ENCODE measurements around the gene SCUBE2.
A peak's percentile ranks its signal among the peaks of the same experiment; 100 is the strongest.
"Not testable (repeated sequence)": the region's sequence is repeated elsewhere in the genome, so short reads cannot be mapped to it uniquely, and the experiment has no call there.

Gene SCUBE2

DNA sequence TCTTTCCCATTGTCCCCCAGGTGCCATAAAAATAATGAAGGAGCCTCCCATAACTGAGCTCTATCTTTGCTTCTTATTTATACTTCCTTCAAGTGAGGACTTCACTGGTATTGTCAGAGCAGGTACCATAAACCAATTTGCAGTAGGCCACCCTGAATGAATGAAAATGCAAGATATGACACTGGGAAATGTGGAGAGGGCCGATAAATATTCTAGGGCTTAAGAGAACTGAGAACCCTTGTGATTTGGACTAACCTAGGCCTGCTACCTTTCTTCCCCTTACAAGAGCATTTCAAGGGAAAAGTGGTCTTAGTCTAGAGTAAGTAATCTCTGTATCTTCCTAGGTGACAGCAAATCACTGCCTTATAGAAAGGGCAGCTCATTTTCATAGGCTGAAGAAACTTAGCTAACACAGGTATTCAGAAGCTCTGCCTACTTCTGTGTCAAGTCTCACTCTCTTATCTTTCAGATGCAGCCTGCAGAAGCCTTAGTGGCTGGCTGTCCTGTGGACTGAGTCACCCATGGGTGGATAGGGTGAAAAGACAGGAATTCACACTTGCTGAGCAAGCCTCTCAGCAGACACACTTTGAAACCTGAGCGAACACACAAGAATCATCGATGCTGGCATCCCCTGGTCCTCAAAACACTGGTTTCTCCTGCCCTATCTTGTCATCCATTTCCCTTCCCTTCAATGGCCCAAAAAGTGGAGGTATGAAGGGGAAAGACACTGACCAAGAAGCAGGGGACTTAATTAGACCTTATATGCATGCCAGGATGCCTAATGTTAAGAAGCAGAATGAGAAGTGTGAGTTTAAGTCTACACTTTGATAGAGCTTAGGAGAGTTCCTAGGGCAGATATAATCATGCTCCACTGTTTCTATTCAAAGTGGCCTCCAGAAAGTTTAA lies 102.8 kb downstream of the SCUBE2 start:
- H3K4me3 ChIP-seq (ENCODE audit: low read length) = no peak overlapping the region
- TF ChIP-seq, protein P1, sequence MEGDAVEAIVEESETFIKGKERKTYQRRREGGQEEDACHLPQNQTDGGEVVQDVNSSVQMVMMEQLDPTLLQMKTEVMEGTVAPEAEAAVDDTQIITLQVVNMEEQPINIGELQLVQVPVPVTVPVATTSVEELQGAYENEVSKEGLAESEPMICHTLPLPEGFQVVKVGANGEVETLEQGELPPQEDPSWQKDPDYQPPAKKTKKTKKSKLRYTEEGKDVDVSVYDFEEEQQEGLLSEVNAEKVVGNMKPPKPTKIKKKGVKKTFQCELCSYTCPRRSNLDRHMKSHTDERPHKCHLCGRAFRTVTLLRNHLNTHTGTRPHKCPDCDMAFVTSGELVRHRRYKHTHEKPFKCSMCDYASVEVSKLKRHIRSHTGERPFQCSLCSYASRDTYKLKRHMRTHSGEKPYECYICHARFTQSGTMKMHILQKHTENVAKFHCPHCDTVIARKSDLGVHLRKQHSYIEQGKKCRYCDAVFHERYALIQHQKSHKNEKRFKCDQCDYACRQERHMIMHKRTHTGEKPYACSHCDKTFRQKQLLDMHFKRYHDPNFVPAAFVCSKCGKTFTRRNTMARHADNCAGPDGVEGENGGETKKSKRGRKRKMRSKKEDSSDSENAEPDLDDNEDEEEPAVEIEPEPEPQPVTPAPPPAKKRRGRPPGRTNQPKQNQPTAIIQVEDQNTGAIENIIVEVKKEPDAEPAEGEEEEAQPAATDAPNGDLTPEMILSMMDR (IDR thresholded peaks at IDR 0.05; ENCODE audit: insufficient read depth, low read depth, low read length, missing control alignments) = no peak
- DNase-seq (ENCODE audit: low read depth) = peak; percentile 71

DNA sequence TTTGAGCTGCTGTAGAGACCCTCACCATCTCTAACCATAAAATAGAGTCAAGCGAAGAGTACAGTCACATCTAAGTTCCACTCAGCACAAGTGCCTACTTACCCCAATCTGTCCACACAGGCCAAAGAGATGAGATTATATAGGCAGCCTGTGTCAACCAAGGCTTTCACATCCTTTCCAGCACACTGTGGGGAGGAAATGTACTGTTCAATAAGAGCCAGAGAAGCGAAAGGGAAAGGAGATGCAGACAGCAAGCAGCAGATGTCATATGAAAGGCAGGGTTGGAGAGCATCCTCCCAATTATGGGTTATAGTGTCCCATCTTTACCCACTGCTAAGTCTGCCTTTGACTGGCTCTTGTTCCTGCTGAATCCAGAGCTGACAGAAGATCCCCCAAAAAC lies 104.0 kb downstream of the SCUBE2 start:
- no peak for DNase-seq (ENCODE audit: low read depth)
- no peak overlapping the region for H3K4me3 ChIP-seq (ENCODE audit: low read length)
- TF ChIP-seq, protein P1 (IDR thresholded peaks at IDR 0.05; ENCODE audit: insufficient read depth, low read depth, low read length, missing control alignments) = no peak

DNA sequence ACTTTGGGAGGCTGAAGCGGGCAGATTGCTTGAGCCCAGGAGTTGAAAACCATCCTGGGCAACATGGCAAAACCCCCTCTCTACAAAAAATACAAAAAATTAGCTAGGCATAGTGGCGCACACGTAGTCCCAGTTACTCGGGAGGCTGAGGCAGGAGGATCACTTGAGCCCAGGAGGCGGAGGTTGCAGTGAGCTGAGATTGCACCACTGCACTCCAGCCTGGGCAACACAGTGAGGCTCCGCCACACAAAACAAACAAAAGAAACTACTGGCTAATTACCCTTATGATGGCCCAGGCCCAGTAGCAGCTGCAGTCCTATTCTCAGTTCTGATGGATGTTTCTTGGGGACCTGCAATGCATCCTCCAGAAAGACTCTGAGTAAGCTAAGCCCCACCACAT lies 104.6 kb downstream of the SCUBE2 start:
- DNase-seq (ENCODE audit: low read depth); H3K4me3 ChIP-seq (ENCODE audit: low read length): not testable (repeated sequence)

DNA sequence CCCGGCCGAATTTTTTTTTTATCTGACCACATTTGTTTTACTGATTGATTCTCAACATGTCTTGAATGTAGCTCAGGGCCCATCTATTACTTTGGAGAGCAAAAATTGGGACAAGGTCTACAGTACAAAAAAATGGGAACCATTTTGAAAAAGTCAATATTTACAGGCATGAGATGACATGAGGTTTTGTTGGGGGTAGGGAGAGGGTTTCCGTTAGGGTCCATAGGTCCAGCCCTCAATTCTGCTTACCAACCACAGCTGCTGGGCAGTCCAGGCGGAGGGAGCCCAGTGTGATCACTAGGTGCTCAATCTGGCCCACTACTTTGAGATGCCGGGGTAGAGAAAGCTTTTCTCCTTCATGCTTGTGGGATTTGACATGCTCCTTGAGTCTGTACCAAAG lies 105.9 kb downstream of the SCUBE2 start:
- no peak for DNase-seq (ENCODE audit: low read depth)
- TF ChIP-seq, protein P1 (IDR thresholded peaks at IDR 0.05; ENCODE audit: insufficient read depth, low read depth, low read length, missing control alignments) = no peak
- no peak overlapping the region for H3K4me3 ChIP-seq (ENCODE audit: low read length)

DNA sequence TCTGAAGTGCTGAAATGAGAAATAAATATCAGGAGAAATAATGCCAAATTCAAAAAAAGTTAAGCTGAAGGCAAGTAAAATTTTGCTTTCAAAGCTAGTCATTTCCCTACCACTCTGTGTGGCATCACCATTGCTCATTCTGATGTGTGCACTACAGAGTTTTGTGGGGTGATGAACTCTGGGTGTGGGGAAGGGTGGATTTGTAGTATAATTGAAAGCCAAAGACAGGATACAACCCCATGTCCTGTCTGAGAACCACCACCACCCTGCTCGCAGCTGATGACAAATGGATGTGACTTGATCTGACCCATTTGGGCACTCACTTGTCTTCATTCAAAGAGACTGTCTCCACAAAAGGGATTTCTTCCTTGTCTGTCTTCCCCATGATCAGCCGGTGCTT lies 107.8 kb downstream of the SCUBE2 start:
- H3K4me3 ChIP-seq (ENCODE audit: low read length) = no peak overlapping the region
- TF ChIP-seq, protein P1 (IDR thresholded peaks at IDR 0.05; ENCODE audit: insufficient read depth, low read depth, low read length, missing control alignments) = no peak

DNA sequence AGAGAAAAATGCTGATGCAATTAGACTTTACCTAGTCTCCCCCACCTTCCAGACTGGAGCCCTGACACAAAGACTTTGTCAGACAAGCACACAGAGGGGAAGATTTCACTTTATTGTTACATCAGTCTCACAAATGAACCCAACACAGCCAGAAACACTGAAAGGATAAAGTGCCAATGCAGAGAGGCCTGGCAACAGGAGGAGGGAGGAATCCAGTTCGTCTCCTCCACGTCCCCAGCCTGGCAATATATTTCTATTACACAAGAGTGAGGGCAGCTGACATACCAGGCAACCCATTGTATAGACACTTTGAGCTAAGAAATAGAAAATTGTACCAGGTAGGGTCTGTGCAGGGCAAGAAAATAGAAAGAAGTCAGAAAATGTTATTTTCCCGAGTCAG lies 110.9 kb downstream of the SCUBE2 start:
- no peak for DNase-seq (ENCODE audit: low read depth)
- TF ChIP-seq, protein P1 (IDR thresholded peaks at IDR 0.05; ENCODE audit: insufficient read depth, low read depth, low read length, missing control alignments) = no peak
- no peak overlapping the region for H3K4me3 ChIP-seq (ENCODE audit: low read length)

More for the DNA sequence above, 107.8 kb downstream of the SCUBE2 start:
- DNase-seq (ENCODE audit: low read depth) = no peak

DNA sequence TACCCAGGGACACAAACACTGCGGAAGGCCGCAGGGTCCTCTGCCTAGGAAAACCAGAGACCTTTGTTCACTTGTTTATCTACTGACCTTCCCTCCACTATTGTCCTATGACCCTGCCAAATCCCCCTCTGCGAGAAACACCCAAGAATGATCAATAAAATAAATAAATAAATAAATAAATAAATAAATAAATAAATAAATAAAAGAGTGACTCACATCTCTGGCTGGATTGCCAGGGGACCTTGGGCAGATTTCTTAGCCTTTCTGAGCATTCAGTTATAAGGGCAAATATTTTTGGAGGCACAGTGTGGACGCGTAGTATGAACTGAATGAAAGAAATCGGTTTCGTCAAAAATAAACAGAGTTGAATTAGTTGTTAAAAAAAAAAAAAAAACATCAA lies 112.0 kb downstream of the SCUBE2 start:
- not testable (repeated sequence) for H3K4me3 ChIP-seq (ENCODE audit: low read length); DNase-seq (ENCODE audit: low read depth)

DNA sequence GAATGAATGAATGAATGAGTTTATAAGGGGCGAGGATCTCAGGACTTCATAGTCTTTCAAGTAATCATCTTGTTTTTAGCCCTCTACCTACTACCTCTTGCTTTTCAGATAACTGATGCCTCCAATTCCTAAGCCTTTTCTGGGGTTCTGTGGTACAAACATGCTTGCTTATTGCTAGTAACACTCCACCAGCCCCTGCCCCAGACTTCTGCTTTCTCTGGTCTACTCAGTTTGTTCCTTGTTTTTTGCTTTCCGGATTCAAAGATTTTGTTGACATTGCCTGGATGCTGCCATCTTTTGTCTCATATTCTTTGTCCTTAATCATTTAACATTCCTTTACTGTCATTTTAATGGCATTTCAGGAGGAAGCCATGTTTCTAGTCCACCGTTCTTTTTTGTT lies 118.3 kb downstream of the SCUBE2 start:
- no peak for DNase-seq (ENCODE audit: low read depth)
- TF ChIP-seq, protein P1 (IDR thresholded peaks at IDR 0.05; ENCODE audit: insufficient read depth, low read depth, low read length, missing control alignments) = no peak
- H3K4me3 ChIP-seq (ENCODE audit: low read length) = no peak overlapping the region

All from epithelial cell of esophagus (primary cell).